HL-60 (cell line): ENCODE measurements around the gene SLC2A9.

ENCODE experiments used
- CTCF ChIP-seq: IDR thresholded peaks from one replicate; pipeline ENCODE4 v1.5.1; 2011; ENCODE audit warnings: low read length, control low read depth, inconsistent platforms; ENCODE audit not compliant: insufficient read depth
- REST ChIP-seq: IDR thresholded peaks from 2 replicates; pipeline ENCODE4 v1.6.1; 2012; ENCODE audit warnings: low read depth; ENCODE audit not compliant: insufficient replicate concordance

GRCh38 chr4:9921326-9921725 is 100.0 kb downstream of the SLC2A9 start:
- no peak for TF ChIP-seq REST
- TF ChIP-seq CTCF, result no peak
